Measurements from ENCODE around the gene EPB41L1.

GRCh38 chr20:36216314-36217025, 61.9 kb downstream of the EPB41L1 start:
- no peak for TF ChIP-seq TAF1 (IDR thresholded peaks at IDR 0.05; ENCODE audit: borderline replicate concordance, insufficient read depth, low read length)
- TF ChIP-seq REST (IDR thresholded peaks at IDR 0.05; ENCODE audit: insufficient read depth in 1 of 2, low read depth in 2 of 2, low read length in 2 of 2): no peak

Data from PFSK-1 (cell line).